Suprapubic skin (tissue), 4 donors: ENCODE data around the gene TRAPPC10. TPM values are rescaled to one million over a fixed set of nuclear protein-coding genes. Genes with fewer than 3 reads are reported as not detected.

ENCODE experiments used
- DNase-seq, 2 donors: peaks; one replicate each; pipeline ENCODE4 v3.0.0-alpha.2; 2019; ENCODE audit warnings: low spot score in 2 of 2
- H3K27ac ChIP-seq: fragments of 200-600 bp; sonication (generic); one replicate; pipeline ENCODE4 v1.5.1; 2019
- H3K27me3 ChIP-seq: fragments of 200-600 bp; sonication (generic); one replicate; pipeline ENCODE4 v1.5.1; 2019
- H3K36me3 ChIP-seq: fragments of 200-600 bp; sonication (generic); one replicate; pipeline ENCODE4 v1.5.1; 2019
- H3K4me1 ChIP-seq: fragments of 200-600 bp; sonication (generic); one replicate; pipeline ENCODE4 v1.5.1; 2019
- H3K4me3 ChIP-seq: fragments of 200-600 bp; sonication (generic); one replicate; pipeline ENCODE4 v1.5.1; 2019; ENCODE audit warnings: mild to moderate bottlenecking
- H3K9me3 ChIP-seq: fragments of 200-600 bp; sonication (generic); one replicate; pipeline ENCODE4 v1.5.1; 2019
- CTCF ChIP-seq, 2 donors: fragments of 200-600 bp in 1 of 2; fragments of 450-650 bp in 1 of 2; sonication (generic) in 1 of 2; IDR thresholded peaks; one replicate each; pipeline ENCODE4 v1.5.1; 2016 to 2019; ENCODE audit warnings: antibody characterized with exemption in 2 of 2, mild to moderate bottlenecking in 1 of 2, moderate library complexity in 1 of 2
- EP300 ChIP-seq: sonication (generic); formaldehyde crosslinking; IDR thresholded peaks from one replicate; pipeline ENCODE4 v1.6.1; 2017; ENCODE audit warnings: antibody characterized with exemption
- POLR2A ChIP-seq, 2 donors: fragments of 450-650 bp; IDR thresholded peaks; one replicate each; pipeline ENCODE4 v1.6.1; 2017; ENCODE audit warnings: antibody characterized with exemption in 2 of 2, mild to moderate bottlenecking in 2 of 2, moderate library complexity in 2 of 2
- POLR2AphosphoS5 ChIP-seq, 3 donors: sonication (generic); formaldehyde crosslinking; IDR thresholded peaks; one replicate each; pipeline ENCODE4 v1.6.1; 2017; ENCODE audit warnings: antibody characterized with exemption in 3 of 3
- WGBS: methylation state at CpG from one replicate; pipeline ENCODE4 v1.1.5; 2018; 5-methylcytosine and 5-hydroxymethylcytosine counted together
- total RNA-seq, 4 donors: library from RNA; depleted of rRNA; stranded (reverse); fragments of >200 nt; gene quantifications; one replicate each; pipeline ENCODE4 v1.1.0, GENCODE V29; 2016

TRAPPC10 gene
- total RNA-seq: 10 to 100 TPM; 31.0 to 51.8 (median 43.0) TPM

GRCh38 chr21:44011579-44012473, at the start of gene TRAPPC10:
TRAPPC10 (plus strand) TSS chr21:44012309; CDS start chr21:44012494, 185 bp downstream.
- no peak for TF ChIP-seq CTCF (IDR thresholded peaks at IDR 0.05)
- TF ChIP-seq POLR2AphosphoS5 (IDR thresholded peaks at IDR 0.05): peak in 2 of 3 donors; percentile 48 to 83
- peak; percentile 57 to 94 for TF ChIP-seq POLR2A (IDR thresholded peaks at IDR 0.05)
- DNase-seq: peak; percentile 84 to 92

GRCh38 chr21:43965911-43966585, 46.1 kb upstream of the TRAPPC10 start:
- H3K27ac ChIP-seq: no peak overlapping the region
- H3K27me3 ChIP-seq: no peaks in the 10 kb centered on the region
- H3K9me3 ChIP-seq: no peaks in the 10 kb centered on the region
- H3K4me3 ChIP-seq: no peak overlapping the region
- no peak for DNase-seq
- TF ChIP-seq EP300 (no peak), POLR2A (IDR thresholded peaks at IDR 0.05) (no peak), POLR2AphosphoS5 (IDR thresholded peaks at IDR 0.05) (no peak), CTCF (IDR thresholded peaks at IDR 0.05) (no peak)
- no peaks in the 10 kb centered on the region for H3K4me1 ChIP-seq
- peaks cover 66% of the 10 kb centered on the region for H3K36me3 ChIP-seq
- 92% methylated on average over 17 of the region's 17 CpGs for WGBS

More at GRCh38 chr21:44011579-44012473, at the start of gene TRAPPC10:
- H3K9me3 ChIP-seq: no peaks in the 10 kb centered on the region
- no peaks in the 10 kb centered on the region for H3K27me3 ChIP-seq
- H3K4me1 ChIP-seq: peaks cover 46% of the 10 kb centered on the region
- under 1% methylated on average over 38 of the region's 107 CpGs for WGBS
- peak within 1 kb of the TSS; percentile 95 for H3K27ac ChIP-seq
- no peaks in the 10 kb centered on the region for H3K36me3 ChIP-seq
- peak within 1 kb of the TSS; percentile 91 for H3K4me3 ChIP-seq

- Histone ChIP-seq H3K36me3 (peaks cover 67% of the 10 kb centered on the region), H3K4me1 (no peaks in the 10 kb centered on the region), H3K27ac (no peak overlapping the region), H3K4me3 (no peak overlapping the region), H3K9me3 (no peaks in the 10 kb centered on the region), H3K27me3 (no peaks in the 10 kb centered on the region)
- TF ChIP-seq EP300 (no peak), CTCF (IDR thresholded peaks at IDR 0.05) (no peak), POLR2AphosphoS5 (IDR thresholded peaks at IDR 0.05) (no peak), POLR2A (IDR thresholded peaks at IDR 0.05) (no peak)
- no peak for DNase-seq
- 89% methylated on average over 12 of the region's 18 CpGs for WGBS
These were observed 45.1 kb upstream of the TRAPPC10 start for GRCh38 chr21:43966946-43967512.

- H3K4me3 ChIP-seq: no peak overlapping the region
- no peaks in the 10 kb centered on the region for H3K9me3 ChIP-seq
- no peaks in the 10 kb centered on the region for H3K4me1 ChIP-seq
- H3K36me3 ChIP-seq: peaks cover 70% of the 10 kb centered on the region
- TF ChIP-seq POLR2A (IDR thresholded peaks at IDR 0.05) (no peak), EP300 (no peak), POLR2AphosphoS5 (IDR thresholded peaks at IDR 0.05) (no peak), CTCF (IDR thresholded peaks at IDR 0.05) (no peak)
- no peaks in the 10 kb centered on the region for H3K27me3 ChIP-seq
- H3K27ac ChIP-seq: no peak overlapping the region
- 82% methylated on average over 14 of the region's 15 CpGs for WGBS
- DNase-seq: no peak
These were observed 44.1 kb upstream of the TRAPPC10 start for GRCh38 chr21:43967981-43968380.
